GM12878 (cell line): Measurements from ENCODE around the gene FZD8. TPM values are rescaled to one million over a fixed set of nuclear protein-coding genes. Genes with fewer than 3 reads are reported as not detected.

Experiments used
- ATAC-seq: fragments of 200-7000 bp; cut with Tn5 transposase; 3 replicates; pipeline ENCODE4 v1.9.1; 2020; ENCODE audit warnings: mild to moderate bottlenecking, moderate library complexity
- BruUV-seq: library from RNA; stranded (reverse); fragments of 400-500 nt; replicated peaks from 2 replicates; lab custom pipeline; 2021; lab: Mats Ljungman, UMichigan
- CTCF ChIA-PET: fragments of 300-600 bp; sonication (Branson Sonifier 250); formaldehyde crosslinking; extraction: SDS; loops from one replicate; lab custom pipeline; 2021; ENCODE audit warnings: inconsistent platforms; lab: Yijun Ruan, JAX
- POLR2A ChIA-PET: fragments of 350-600 bp; formaldehyde crosslinking; extraction: SDS; loops from one replicate; lab custom pipeline; 2021; ENCODE audit warnings: inconsistent platforms; lab: Charles Lee
- RAD21 ChIA-PET: fragments of 300-600 bp; sonication (Branson Sonifier 250); formaldehyde crosslinking; loops from one replicate; lab custom pipeline; 2023; ENCODE audit warnings: antibody characterized with exemption; ENCODE audit not compliant: unreplicated experiment; lab: Charles Lee
- SMC1A ChIA-PET: fragments of 300-600 bp; sonication (Branson Sonifier 250); formaldehyde crosslinking; loops from one replicate; lab custom pipeline; 2023; ENCODE audit not compliant: unreplicated experiment, uncharacterized antibody; lab: Charles Lee
- DNase-seq: peaks from one replicate; pipeline ENCODE4 v3.0.0-alpha.2; 2011; ENCODE audit warnings: low read depth, low spot score
- FAIRE-seq: peaks from 3 replicates; lab custom pipeline; 2011; peaks lifted over from hg19 to GRCh38; lab: Jason Lieb, UNC
- H2AFZ ChIP-seq: 2 replicates; pipeline ENCODE4 v1.6.0; 2011; ENCODE audit warnings: low read depth, low read length, control low read depth; ENCODE audit not compliant: control insufficient read depth
- H3K27ac ChIP-seq: 2 replicates; pipeline ENCODE4 v1.5.1; 2011; ENCODE audit warnings: control low read depth; ENCODE audit not compliant: control insufficient read depth, insufficient read depth
- H3K27me3 ChIP-seq, 2 experiments: replicated peaks in 1 of 2; 2 replicates each; pipeline versions ENCODE4 v1.6.0 to v1.6.1; 2011; ENCODE audit warnings: low read length in 1 of 2; ENCODE audit not compliant: control insufficient read depth in 2 of 2, insufficient read depth in 2 of 2
- H3K36me3 ChIP-seq, 2 experiments: 2 replicates each; pipeline ENCODE4 v1.5.1; 2011; ENCODE audit warnings: low read length in 1 of 2; ENCODE audit not compliant: control insufficient read depth in 2 of 2, insufficient read depth in 2 of 2
- H3K4me1 ChIP-seq: 2 replicates; pipeline ENCODE4 v1.6.1; 2011; ENCODE audit warnings: mild to moderate bottlenecking, low read length, moderate library complexity, mixed read lengths; ENCODE audit not compliant: control insufficient read depth, insufficient read depth
- H3K4me2 ChIP-seq: 2 replicates; pipeline ENCODE4 v1.6.0; 2011; ENCODE audit warnings: control low read depth; ENCODE audit not compliant: control insufficient read depth, insufficient read depth
- H3K4me3 ChIP-seq: fragments of 200-600 bp; sonication (generic); 2 replicates; pipeline ENCODE4 v1.5.1; 2016
- H3K79me2 ChIP-seq: 2 replicates; pipeline ENCODE4 v1.6.0; 2011; ENCODE audit warnings: low read length; ENCODE audit not compliant: control insufficient read depth, insufficient read depth
- H3K9ac ChIP-seq: 2 replicates; pipeline ENCODE4 v1.8.0; 2011; ENCODE audit warnings: low read length, control low read depth, mixed read lengths; ENCODE audit not compliant: control insufficient read depth, insufficient read depth
- H3K9me3 ChIP-seq: replicated peaks from 3 replicates; pipeline ENCODE4 v1.5.1; 2011; ENCODE audit warnings: mild to moderate bottlenecking, low read length; ENCODE audit not compliant: control insufficient read depth, insufficient read depth
- H4K20me1 ChIP-seq: 2 replicates; pipeline ENCODE4 v1.6.0; 2011; ENCODE audit not compliant: control insufficient read depth, insufficient read depth
- BCL11A ChIP-seq: IDR thresholded peaks from 2 replicates; pipeline ENCODE4 v1.6.1; 2011; ENCODE audit warnings: low read depth, low read length
- EED ChIP-seq: sonication (generic); IDR thresholded peaks from 2 replicates; pipeline ENCODE4 v1.6.1; 2016; ENCODE audit warnings: antibody characterized with exemption, low read depth
- EGR1 ChIP-seq, 2 experiments: IDR thresholded peaks; 1 replicate in 1 of 2; 2 replicates in 1 of 2; pipeline ENCODE4 v1.6.1; 2011 to 2012; ENCODE audit warnings: low read depth in 2 of 2, low read length in 2 of 2, borderline replicate concordance in 1 of 2, mild to moderate bottlenecking in 1 of 2, moderate library complexity in 1 of 2
- IRF4 ChIP-seq: IDR thresholded peaks from 2 replicates; pipeline ENCODE4 v1.6.1; 2011; ENCODE audit warnings: low read depth, low read length
- JUNB ChIP-seq: IDR thresholded peaks from 2 replicates; pipeline ENCODE4 v1.6.1; 2016; ENCODE audit warnings: antibody characterized with exemption, mild to moderate bottlenecking
- NBN ChIP-seq: fragments of 450-650 bp; IDR thresholded peaks from 2 replicates; pipeline ENCODE4 v1.6.1; 2016
- PAX5 ChIP-seq: IDR thresholded peaks from 2 replicates; pipeline ENCODE4 v1.6.1; 2011; ENCODE audit warnings: low read depth, low read length, borderline replicate concordance
- SREBF2 ChIP-seq: IDR thresholded peaks from 2 replicates; pipeline ENCODE4 v1.6.1; 2012; ENCODE audit warnings: mild to moderate bottlenecking, low read length
- SRF ChIP-seq, 2 experiments: IDR thresholded peaks; 2 replicates each; pipeline ENCODE4 v1.6.1; 2011; ENCODE audit warnings: low read depth in 2 of 2, low read length in 2 of 2, mild to moderate bottlenecking in 1 of 2, moderate library complexity in 1 of 2
- WGBS: methylation state at CpG from one replicate; pipeline ENCODE4 v1.1.6; 2016; ENCODE audit warnings: low lambda C conversion rate; ENCODE audit not compliant: insufficient replicate concordance, insufficient coverage; ENCODE audit errors: missing lambda C conversion rate; 5-methylcytosine and 5-hydroxymethylcytosine counted together
- in situ Hi-C: fragments of 300-500 bp; cut with MboI; formaldehyde crosslinking; loops from 9 replicates; pipeline ENCODE4 v1.14.3; 2018; ENCODE audit warnings: mixed read lengths
- intact Hi-C: fragments of 100-400 bp; cut with micrococcal nuclease; formaldehyde crosslinking; loops from one replicate; pipeline ENCODE4 v1.14.2; 2022; ENCODE audit not compliant: unreplicated experiment
- polyA plus RNA-seq, 11 experiments: library from polyadenylated mRNA; depleted of rRNA in 4 of 11; unstranded in 6 of 11; stranded (reverse) in 5 of 11; fragments of >200 nt; fragmentation: Nextera tagmentation in 4 of 11; fragmentation: Illumina TruSeq in 1 of 11; extraction: Ambion mirVana in 4 of 11; extraction: Trizol in 1 of 11; gene quantifications; 1 replicate in 1 of 11; 2 replicates in 10 of 11; pipeline versions ENCODE4 v1.2.1 to v1.2.3, GENCODE V29; 2011 to 2016; ENCODE audit warnings: inconsistent platforms in 2 of 11, missing spikeins in 2 of 11, low read depth in 1 of 11
- total RNA-seq, 4 experiments: library from RNA; depleted of rRNA in 3 of 4; stranded (reverse); fragments of >200 nt in 3 of 4; fragmentation: Illumina TruSeq in 1 of 4; extraction: Trizol in 1 of 4; gene quantifications; 2 replicates each; pipeline versions ENCODE4 v1.2.1 to v1.2.3, GENCODE V29; 2013 to 2021
- TF ChIP-seq, protein P1 (sequence below): fragments of 450-650 bp; IDR thresholded peaks from 2 replicates; pipeline ENCODE4 v1.6.1; 2016; ENCODE audit warnings: mild to moderate bottlenecking, moderate library complexity, borderline replicate concordance
- TF ChIP-seq, protein P2 (sequence below): IDR thresholded peaks from 2 replicates; pipeline ENCODE4 v1.6.1; 2012; ENCODE audit warnings: low read depth, low read length, improper control_type of control experiment
- TF ChIP-seq, protein P3 (sequence below): IDR thresholded peaks from 2 replicates; pipeline ENCODE4 v1.6.1; 2012; ENCODE audit warnings: low read length, inconsistent platforms
- TF ChIP-seq, protein P4 (sequence below): fragments of 150-350 bp; IDR thresholded peaks from 2 replicates; pipeline ENCODE4 v1.6.1; 2016; ENCODE audit warnings: low read depth, low read length

The FZD8 gene
- total and polyA plus RNA-seq, 10 of the 15 experiments (the other 5 are each of a cell fraction or from before 2014, with no cell fraction given), result 0.03 to 0.72 (median 0.10) TPM; not detected in 3

DNA sequence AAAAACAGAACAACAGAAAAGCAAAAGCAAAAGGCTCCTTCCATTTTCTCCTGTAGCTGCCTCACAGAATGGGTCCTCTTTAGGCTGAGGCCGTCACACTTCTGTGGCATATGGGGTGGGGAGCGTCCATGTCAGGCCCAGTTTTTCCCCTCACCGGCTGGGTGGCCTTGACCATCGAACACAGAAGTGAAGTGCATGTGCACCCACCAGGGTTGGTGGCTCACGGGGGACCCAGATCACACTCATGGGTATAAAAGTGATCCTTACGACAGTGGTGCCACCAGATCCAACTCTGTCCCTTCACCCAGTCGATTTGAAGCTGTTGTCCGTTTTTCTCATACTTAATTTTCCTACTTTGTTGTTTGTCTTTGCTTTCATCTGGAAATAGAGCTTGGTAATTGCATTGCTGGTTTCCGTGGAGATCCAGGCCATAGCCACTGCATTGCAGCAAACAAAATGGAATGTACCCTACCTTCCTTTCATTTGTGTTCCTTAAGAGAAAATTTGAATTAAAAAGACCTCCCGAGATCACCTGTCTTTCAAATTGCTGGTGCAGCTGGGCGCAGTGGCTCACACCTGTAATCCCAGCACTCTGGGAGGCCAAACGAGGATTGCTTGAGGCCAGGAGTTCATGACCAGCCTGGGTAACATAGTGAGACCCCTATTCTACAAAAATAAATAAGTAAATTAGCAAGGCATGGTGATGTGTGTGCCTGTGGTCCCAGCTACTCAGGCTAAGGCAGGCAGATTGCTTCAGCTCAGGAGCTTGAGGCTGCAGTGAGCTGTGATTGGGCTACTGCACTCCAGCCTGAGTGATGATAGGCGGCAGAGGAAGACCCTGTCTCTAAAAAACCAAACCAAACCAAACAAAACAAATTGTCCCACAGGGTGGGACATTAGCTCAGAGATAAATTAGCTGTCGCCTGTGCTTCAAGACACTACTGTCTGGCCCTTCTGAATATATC, 47.7 kb downstream of the FZD8 start:
- in situ Hi-C loops, result no loop called here
- Histone ChIP-seq H3K9me3 (no peaks in the 10 kb centered on the region), H3K27me3 (0 out of 4 replicates have a peak, but pooled peaks cover 0 to 2% of the 10 kb centered on the region in 2 experiments), H3K4me1 (no peaks in the 10 kb centered on the region), H3K27ac (no peak overlapping the region), H3K4me3 (no peak overlapping the region), H4K20me1 (no peaks in the 10 kb centered on the region), H3K9ac (no peak overlapping the region), H3K36me3 (no peaks in the 10 kb centered on the region), H3K4me2 (no peak overlapping the region), H3K79me2 (no peaks in the 10 kb centered on the region), H2AFZ (no peak overlapping the region)
- DNase-seq, result no peak
- WGBS, result 37% methylated on average over 14 of the region's 14 CpGs
- BruUV-seq, result no TSS peak
- no peak for ATAC-seq
- RAD21 ChIA-PET, result no interaction called here
- FAIRE-seq, result no peak
- intact Hi-C loops, result no loop called here
- SMC1A ChIA-PET, result no interaction called here
- CTCF ChIA-PET, result interaction anchor here (1.2 to 1.5 kb wide), 2 partner anchors 30 to 32 kb away, joined by 3 to 4 read pairs; no protein-coding TSS in a partner anchor
- POLR2A ChIA-PET, result no interaction called here
- TF ChIP-seq, protein P1, sequence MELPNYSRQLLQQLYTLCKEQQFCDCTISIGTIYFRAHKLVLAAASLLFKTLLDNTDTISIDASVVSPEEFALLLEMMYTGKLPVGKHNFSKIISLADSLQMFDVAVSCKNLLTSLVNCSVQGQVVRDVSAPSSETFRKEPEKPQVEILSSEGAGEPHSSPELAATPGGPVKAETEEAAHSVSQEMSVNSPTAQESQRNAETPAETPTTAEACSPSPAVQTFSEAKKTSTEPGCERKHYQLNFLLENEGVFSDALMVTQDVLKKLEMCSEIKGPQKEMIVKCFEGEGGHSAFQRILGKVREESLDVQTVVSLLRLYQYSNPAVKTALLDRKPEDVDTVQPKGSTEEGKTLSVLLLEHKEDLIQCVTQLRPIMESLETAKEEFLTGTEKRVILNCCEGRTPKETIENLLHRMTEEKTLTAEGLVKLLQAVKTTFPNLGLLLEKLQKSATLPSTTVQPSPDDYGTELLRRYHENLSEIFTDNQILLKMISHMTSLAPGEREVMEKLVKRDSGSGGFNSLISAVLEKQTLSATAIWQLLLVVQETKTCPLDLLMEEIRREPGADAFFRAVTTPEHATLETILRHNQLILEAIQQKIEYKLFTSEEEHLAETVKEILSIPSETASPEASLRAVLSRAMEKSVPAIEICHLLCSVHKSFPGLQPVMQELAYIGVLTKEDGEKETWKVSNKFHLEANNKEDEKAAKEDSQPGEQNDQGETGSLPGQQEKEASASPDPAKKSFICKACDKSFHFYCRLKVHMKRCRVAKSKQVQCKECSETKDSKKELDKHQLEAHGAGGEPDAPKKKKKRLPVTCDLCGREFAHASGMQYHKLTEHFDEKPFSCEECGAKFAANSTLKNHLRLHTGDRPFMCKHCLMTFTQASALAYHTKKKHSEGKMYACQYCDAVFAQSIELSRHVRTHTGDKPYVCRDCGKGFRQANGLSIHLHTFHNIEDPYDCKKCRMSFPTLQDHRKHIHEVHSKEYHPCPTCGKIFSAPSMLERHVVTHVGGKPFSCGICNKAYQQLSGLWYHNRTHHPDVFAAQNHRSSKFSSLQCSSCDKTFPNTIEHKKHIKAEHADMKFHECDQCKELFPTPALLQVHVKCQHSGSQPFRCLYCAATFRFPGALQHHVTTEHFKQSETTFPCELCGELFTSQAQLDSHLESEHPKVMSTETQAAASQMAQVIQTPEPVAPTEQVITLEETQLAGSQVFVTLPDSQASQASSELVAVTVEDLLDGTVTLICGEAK, result no peak
- TF ChIP-seq SRF (IDR thresholded peaks at IDR 0.05; ENCODE audit: low read depth in 2 of 2, low read length in 2 of 2), result no peak
- TF ChIP-seq EGR1 (IDR thresholded peaks at IDR 0.05; ENCODE audit: borderline replicate concordance in 1 of 2, low read depth in 2 of 2, low read length in 2 of 2), result no peak
- no peak for TF ChIP-seq IRF4
- TF ChIP-seq, protein P2, sequence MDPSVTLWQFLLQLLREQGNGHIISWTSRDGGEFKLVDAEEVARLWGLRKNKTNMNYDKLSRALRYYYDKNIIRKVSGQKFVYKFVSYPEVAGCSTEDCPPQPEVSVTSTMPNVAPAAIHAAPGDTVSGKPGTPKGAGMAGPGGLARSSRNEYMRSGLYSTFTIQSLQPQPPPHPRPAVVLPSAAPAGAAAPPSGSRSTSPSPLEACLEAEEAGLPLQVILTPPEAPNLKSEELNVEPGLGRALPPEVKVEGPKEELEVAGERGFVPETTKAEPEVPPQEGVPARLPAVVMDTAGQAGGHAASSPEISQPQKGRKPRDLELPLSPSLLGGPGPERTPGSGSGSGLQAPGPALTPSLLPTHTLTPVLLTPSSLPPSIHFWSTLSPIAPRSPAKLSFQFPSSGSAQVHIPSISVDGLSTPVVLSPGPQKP, result no peak
- TF ChIP-seq, protein P3, sequence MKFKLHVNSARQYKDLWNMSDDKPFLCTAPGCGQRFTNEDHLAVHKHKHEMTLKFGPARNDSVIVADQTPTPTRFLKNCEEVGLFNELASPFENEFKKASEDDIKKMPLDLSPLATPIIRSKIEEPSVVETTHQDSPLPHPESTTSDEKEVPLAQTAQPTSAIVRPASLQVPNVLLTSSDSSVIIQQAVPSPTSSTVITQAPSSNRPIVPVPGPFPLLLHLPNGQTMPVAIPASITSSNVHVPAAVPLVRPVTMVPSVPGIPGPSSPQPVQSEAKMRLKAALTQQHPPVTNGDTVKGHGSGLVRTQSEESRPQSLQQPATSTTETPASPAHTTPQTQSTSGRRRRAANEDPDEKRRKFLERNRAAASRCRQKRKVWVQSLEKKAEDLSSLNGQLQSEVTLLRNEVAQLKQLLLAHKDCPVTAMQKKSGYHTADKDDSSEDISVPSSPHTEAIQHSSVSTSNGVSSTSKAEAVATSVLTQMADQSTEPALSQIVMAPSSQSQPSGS, result no peak
- no peak for TF ChIP-seq SREBF2
- no peak for TF ChIP-seq BCL11A
- no peak for TF ChIP-seq EED
- no peak for TF ChIP-seq NBN
- no peak for TF ChIP-seq JUNB
- TF ChIP-seq, protein P4, sequence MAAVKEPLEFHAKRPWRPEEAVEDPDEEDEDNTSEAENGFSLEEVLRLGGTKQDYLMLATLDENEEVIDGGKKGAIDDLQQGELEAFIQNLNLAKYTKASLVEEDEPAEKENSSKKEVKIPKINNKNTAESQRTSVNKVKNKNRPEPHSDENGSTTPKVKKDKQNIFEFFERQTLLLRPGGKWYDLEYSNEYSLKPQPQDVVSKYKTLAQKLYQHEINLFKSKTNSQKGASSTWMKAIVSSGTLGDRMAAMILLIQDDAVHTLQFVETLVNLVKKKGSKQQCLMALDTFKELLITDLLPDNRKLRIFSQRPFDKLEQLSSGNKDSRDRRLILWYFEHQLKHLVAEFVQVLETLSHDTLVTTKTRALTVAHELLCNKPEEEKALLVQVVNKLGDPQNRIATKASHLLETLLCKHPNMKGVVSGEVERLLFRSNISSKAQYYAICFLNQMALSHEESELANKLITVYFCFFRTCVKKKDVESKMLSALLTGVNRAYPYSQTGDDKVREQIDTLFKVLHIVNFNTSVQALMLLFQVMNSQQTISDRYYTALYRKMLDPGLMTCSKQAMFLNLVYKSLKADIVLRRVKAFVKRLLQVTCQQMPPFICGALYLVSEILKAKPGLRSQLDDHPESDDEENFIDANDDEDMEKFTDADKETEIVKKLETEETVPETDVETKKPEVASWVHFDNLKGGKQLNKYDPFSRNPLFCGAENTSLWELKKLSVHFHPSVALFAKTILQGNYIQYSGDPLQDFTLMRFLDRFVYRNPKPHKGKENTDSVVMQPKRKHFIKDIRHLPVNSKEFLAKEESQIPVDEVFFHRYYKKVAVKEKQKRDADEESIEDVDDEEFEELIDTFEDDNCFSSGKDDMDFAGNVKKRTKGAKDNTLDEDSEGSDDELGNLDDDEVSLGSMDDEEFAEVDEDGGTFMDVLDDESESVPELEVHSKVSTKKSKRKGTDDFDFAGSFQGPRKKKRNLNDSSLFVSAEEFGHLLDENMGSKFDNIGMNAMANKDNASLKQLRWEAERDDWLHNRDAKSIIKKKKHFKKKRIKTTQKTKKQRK, result no peak
- TF ChIP-seq PAX5, result no peak
